ENCODE measurements around the gene STARD3. TPM values are rescaled to one million over a fixed set of nuclear protein-coding genes. Genes with fewer than 3 reads are reported as not detected.
A peak's percentile ranks its signal among the peaks of the same experiment; 100 is the strongest.
"Not testable (repeated sequence)": the region's sequence is repeated elsewhere in the genome, so short reads cannot be mapped to it uniquely, and the experiment has no call there.

STARD3 gene
- total RNA-seq (100 to 1,000 TPM in 3 of 9 donors, 10 to 100 TPM in 6; 38.6 to 129 (median 85.1) TPM), polyA plus RNA-seq (100 to 1,000 TPM; 101 to 220 (median 102) TPM)
- long read RNA-seq, donor 1, transcript STARD3-201 (15 exons, 2,132 nt), result major isoform, 27 of 153 reads
- long read RNA-seq, donor 1, partial matches to known transcripts, result 115 of 153 reads
- long read RNA-seq, donor 1, other reads (novel, unspliced or antisense), result 10 of 153 reads
- long read RNA-seq, donor 2, transcript STARD3-201 (15 exons, 2,132 nt), result major isoform, 12 of 86 reads
- long read RNA-seq, donor 2, partial matches to known transcripts, result 72 of 86 reads
- long read RNA-seq, donor 2, other reads (novel, unspliced or antisense), result 0 of 86 reads
- long read RNA-seq, donor 3, transcript STARD3-201 (15 exons, 2,132 nt), result major isoform, 15 of 15 reads
- long read RNA-seq, donor 3, partial matches to known transcripts, result 0 of 15 reads
- long read RNA-seq, donor 3, other reads (novel, unspliced or antisense), result 0 of 15 reads
- long read RNA-seq, donor 4, transcript STARD3-201 (15 exons, 2,132 nt), result major isoform, 17 of 33 reads
- long read RNA-seq, donor 4, partial matches to known transcripts, result 3 of 33 reads
- long read RNA-seq, donor 4, other reads (novel, unspliced or antisense), result 11 of 33 reads
- long read RNA-seq, donor 5, transcript STARD3-201 (15 exons, 2,132 nt), result major isoform, 128 of 192 reads
- long read RNA-seq, donor 5, partial matches to known transcripts, result 10 of 192 reads
- long read RNA-seq, donor 5, other reads (novel, unspliced or antisense), result 51 of 192 reads
- long read RNA-seq, donor 6, transcript STARD3-201 (15 exons, 2,132 nt), result major isoform, 7 of 26 reads
- long read RNA-seq, donor 6, partial matches to known transcripts, result 9 of 26 reads
- long read RNA-seq, donor 6, other reads (novel, unspliced or antisense), result 10 of 26 reads
- long read RNA-seq, donor 7, transcript STARD3-201 (15 exons, 2,132 nt), result major isoform, 14 of 77 reads
- long read RNA-seq, donor 7, partial matches to known transcripts, result 63 of 77 reads
- long read RNA-seq, donor 7, other reads (novel, unspliced or antisense), result 0 of 77 reads
- long read RNA-seq, donor 8, transcript STARD3-201 (15 exons, 2,132 nt), result major isoform, 40 of 79 reads
- long read RNA-seq, donor 8, partial matches to known transcripts, result 30 of 79 reads
- long read RNA-seq, donor 8, other reads (novel, unspliced or antisense), result 7 of 79 reads
- long read RNA-seq, donor 9, transcript STARD3-201 (15 exons, 2,132 nt), result major isoform, 8 of 10 reads
- long read RNA-seq, donor 9, partial matches to known transcripts, result 0 of 10 reads
- long read RNA-seq, donor 9, other reads (novel, unspliced or antisense), result 0 of 10 reads
- long read RNA-seq, donor 10, transcript STARD3-201 (15 exons, 2,132 nt), result major isoform, 15 of 26 reads
- long read RNA-seq, donor 10, partial matches to known transcripts, result 11 of 26 reads
- long read RNA-seq, donor 10, other reads (novel, unspliced or antisense), result 0 of 26 reads

DNA sequence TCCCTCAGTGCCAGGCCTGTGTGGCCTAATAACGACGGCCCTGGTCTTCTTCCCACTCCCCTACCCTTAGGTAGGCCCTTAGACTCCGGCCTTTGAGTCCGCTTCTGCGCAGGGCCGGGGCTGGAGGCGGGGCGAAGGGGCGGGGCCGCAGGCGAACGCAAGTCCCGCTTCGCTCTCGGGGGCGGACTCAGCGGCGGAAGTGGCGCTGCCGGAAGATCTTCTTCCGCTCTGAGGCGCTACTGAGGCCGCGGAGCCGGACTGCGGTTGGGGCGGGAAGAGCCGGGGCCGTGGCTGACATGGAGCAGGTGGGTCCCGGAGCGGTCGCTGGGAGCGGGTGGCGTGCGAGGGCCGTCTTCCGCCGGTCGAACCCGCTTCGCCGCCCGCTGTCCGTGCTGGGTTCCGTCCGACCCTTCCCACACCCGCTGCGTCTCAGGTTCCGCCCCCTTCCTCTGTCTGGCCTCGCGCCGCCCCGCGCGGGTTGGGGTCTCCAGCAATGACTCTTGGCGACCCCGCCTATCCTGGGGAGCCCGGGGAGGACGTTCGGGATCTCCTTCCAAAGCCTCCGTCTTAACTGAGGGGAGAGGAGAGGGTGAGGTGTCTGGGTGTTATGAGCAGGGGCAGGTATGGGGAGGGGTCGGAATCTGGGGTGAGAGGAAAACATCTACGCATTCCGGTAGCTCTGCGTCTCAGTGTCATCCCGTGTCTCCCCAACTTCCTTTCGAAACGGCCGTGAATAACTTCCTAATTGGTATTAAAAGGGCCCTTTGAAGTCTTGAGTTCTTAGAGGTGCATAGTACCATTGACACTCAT, at the start of gene STARD3:
Gene STARD3, plus strand, starts transcription at position 218 of the 810 bp plus-strand sequence. CDS start 16,388 bp downstream, outside the sequence.
- Histone ChIP-seq H3K9me3 (replicated peaks in 1 of 3) (no peaks in the 10 kb centered on the region), H3K36me3 (replicated peaks in 1 of 2) (no peaks in the 10 kb centered on the region), H3K27ac (peak within 1 kb of the TSS; percentile 18 to 99 (median 79)), H3K4me1 (replicated peaks in 1 of 2) (peaks cover 59 to 83% of the 10 kb centered on the region in 2 donors), H3K4me3 (peak within 1 kb of the TSS; percentile 62 to 99 (median 83)), H3K27me3 (no peaks in the 10 kb centered on the region)
- peak; percentile 70 to 74 for TF ChIP-seq POLR2A (IDR thresholded peaks at IDR 0.05)
- TF ChIP-seq, protein P1, sequence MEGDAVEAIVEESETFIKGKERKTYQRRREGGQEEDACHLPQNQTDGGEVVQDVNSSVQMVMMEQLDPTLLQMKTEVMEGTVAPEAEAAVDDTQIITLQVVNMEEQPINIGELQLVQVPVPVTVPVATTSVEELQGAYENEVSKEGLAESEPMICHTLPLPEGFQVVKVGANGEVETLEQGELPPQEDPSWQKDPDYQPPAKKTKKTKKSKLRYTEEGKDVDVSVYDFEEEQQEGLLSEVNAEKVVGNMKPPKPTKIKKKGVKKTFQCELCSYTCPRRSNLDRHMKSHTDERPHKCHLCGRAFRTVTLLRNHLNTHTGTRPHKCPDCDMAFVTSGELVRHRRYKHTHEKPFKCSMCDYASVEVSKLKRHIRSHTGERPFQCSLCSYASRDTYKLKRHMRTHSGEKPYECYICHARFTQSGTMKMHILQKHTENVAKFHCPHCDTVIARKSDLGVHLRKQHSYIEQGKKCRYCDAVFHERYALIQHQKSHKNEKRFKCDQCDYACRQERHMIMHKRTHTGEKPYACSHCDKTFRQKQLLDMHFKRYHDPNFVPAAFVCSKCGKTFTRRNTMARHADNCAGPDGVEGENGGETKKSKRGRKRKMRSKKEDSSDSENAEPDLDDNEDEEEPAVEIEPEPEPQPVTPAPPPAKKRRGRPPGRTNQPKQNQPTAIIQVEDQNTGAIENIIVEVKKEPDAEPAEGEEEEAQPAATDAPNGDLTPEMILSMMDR (IDR thresholded peaks at IDR 0.05), result peak in 1 of 6 experiments; percentile 17
- intact Hi-C loops (cut with DNase I), result no loop called here
- WGBS, 4 donors, result 0 to 1% (median 1%) methylated on average over 32 to 69 of the region's 69 CpGs
- DNase-seq, result peak; percentile 92 to 95 (median 93)

DNA sequence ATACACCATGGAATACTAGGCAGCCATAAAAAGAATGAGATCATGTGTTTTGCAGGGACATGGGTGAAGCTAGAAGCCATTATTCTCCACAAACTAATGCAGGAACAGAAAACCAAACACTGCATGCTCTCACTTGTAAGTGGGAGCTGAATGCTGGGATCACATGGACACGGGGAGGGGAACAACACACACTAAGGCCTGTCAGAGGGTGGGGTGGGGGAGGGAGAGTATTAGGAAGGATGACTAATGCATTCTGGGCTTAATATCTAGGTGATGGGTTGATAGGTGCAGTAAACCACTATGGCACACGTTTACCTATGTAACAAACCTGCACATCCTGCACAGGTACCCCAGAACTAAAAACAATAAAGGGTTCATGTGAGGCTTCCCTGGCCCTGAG, 46.8 kb upstream of the STARD3 start:
- H3K27ac ChIP-seq; H3K9me3 ChIP-seq (replicated peaks in 1 of 3); H3K4me3 ChIP-seq; DNase-seq; intact Hi-C loops (cut with DNase I); H3K4me1 ChIP-seq (replicated peaks in 1 of 2); H3K36me3 ChIP-seq (replicated peaks in 1 of 2): not testable (repeated sequence)
- peaks cover 14% of the 10 kb centered on the region for H3K27me3 ChIP-seq
- 52 to 71% (median 63%) methylated on average over 2 of the region's 2 CpGs for WGBS, 4 donors

DNA sequence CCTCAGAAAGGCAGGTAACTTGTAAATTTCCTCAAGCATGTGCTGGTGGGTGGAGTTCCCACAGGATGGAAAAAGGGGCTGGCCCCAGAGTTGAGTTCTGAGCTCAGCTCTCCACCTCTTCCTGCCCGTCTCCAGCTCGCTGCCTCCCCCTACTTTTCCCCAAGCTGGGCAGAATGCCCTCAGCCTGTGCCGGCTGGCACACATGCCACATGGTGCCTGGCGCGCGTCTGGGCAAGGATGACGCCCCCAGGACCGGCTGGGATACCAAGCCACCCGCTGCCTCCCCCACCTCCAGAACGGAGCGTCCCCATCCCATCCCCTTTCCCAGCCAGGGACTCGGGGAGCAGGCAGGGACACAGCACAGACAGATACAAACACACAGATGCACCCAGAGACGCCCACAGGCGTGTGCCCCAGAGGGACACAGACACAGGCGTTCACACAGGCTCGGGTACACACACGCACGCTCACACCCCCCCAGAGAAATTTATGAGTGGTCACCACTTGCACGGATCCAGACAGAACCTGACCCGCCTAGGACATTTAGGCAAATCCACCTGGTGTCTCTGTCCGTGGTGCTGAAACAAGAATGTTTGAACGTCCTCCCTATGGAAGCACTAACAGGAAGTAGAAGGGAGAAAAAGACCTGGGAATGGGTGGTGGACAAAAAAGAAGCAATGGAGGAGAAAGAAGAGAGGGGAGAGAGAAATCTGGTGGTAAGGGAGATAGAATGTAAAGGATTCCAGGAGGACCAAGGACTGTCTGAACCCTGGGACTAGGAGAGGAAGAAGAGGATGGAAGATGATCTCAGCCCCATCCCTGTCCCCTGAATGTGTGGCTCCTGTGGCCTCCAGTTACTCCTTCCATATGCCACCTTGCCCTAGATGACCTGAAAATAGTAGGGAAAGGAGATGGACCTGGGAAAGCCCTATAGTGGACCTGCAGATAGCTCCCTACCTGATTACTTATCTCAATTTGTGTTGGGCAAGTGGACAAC, 44.7 kb upstream of the STARD3 start:
- Histone ChIP-seq H3K4me3 (no peak overlapping the region), H3K27me3 (peaks cover 34% of the 10 kb centered on the region), H3K4me1 (replicated peaks in 1 of 2) (no peaks in the 10 kb centered on the region), H3K9me3 (replicated peaks in 1 of 3) (no peaks in the 10 kb centered on the region), H3K27ac (no peak overlapping the region), H3K36me3 (replicated peaks in 1 of 2) (no peaks in the 10 kb centered on the region)
- TF ChIP-seq POLR2A (IDR thresholded peaks at IDR 0.05), result no peak
- TF ChIP-seq, protein P1 (IDR thresholded peaks at IDR 0.05), result no peak
- 4 to 5% (median 5%) methylated on average over 14 to 22 of the region's 22 CpGs for WGBS, 4 donors
- peak in 4 of 7 donors; percentile 38 to 50 (median 42) for DNase-seq
- intact Hi-C loops (cut with DNase I), result no loop called here
